B cell (primary cell): ENCODE results near the gene SCAMP3. TPM values are rescaled to one million over a fixed set of nuclear protein-coding genes. Genes with fewer than 3 reads are reported as not detected.

Experiments used
- ATAC-seq: fragments of 200-7000 bp; cut with Tn5 transposase; one replicate; pipeline ENCODE4 v1.10.0; 2021; ENCODE audit warnings: low read depth, mild to moderate bottlenecking, moderate number of reproducible peaks, moderate library complexity
- CTCF ChIA-PET: fragments of 350-600 bp; sonication (Branson Sonifier 250); formaldehyde crosslinking; loops from one replicate; lab custom pipeline; 2021; ENCODE audit warnings: antibody characterized with exemption, inconsistent platforms; lab: Charles Lee
- POLR2A ChIA-PET: fragments of 350-600 bp; sonication (Branson Sonifier 250); formaldehyde crosslinking; loops from one replicate; lab custom pipeline; 2021; ENCODE audit warnings: antibody characterized with exemption; lab: Charles Lee
- DNase-seq: peaks from one replicate; pipeline ENCODE4 v3.0.0; 2013
- H2AFZ ChIP-seq: 2 replicates; pipeline ENCODE4 v1.6.1; 2012; ENCODE audit warnings: mild to moderate bottlenecking, low read depth, low read length; ENCODE audit not compliant: insufficient read depth, poor library complexity, severe bottlenecking
- H3K27ac ChIP-seq, 2 donors: 1 replicate in 1 of 2; 2 replicates in 1 of 2; pipeline ENCODE4 v1.5.1; 2012 to 2013; ENCODE audit warnings: low read length in 2 of 2, mild to moderate bottlenecking in 2 of 2, moderate library complexity in 1 of 2
- H3K27me3 ChIP-seq, 4 experiments: fragments of 200-600 bp in 1 of 4; sonication (generic) in 1 of 4; replicated peaks in 1 of 4; 1 replicate in 2 of 4; 2 replicates in 2 of 4; pipeline versions ENCODE4 v1.6.1 to v1.7.0; 2013 to 2016; ENCODE audit warnings: low read length in 3 of 4, mild to moderate bottlenecking in 2 of 4, mixed read lengths in 1 of 4, moderate library complexity in 1 of 4; ENCODE audit not compliant: insufficient read depth in 4 of 4, control insufficient read depth in 3 of 4; ENCODE audit errors: control extremely low read depth in 1 of 4
- H3K36me3 ChIP-seq, 2 experiments: replicated peaks in 1 of 2; 1 replicate in 1 of 2; 2 replicates in 1 of 2; pipeline versions ENCODE4 v1.6.1 to v1.7.1; 2013; ENCODE audit warnings: low read length in 1 of 2; ENCODE audit not compliant: insufficient read depth in 2 of 2, control insufficient read depth in 1 of 2; ENCODE audit errors: control extremely low read depth in 1 of 2, extremely low read depth in 1 of 2
- H3K4me1 ChIP-seq, 2 donors: fragments of 200-600 bp in 1 of 2; sonication (generic) in 1 of 2; 1 replicate in 1 of 2; 2 replicates in 1 of 2; pipeline versions ENCODE4 v1.5.1 to v1.6.1; 2013 to 2017; ENCODE audit warnings: low read length in 2 of 2; ENCODE audit not compliant: control insufficient read depth in 2 of 2, insufficient read depth in 2 of 2
- H3K4me2 ChIP-seq: replicated peaks from 2 replicates; pipeline ENCODE3; 2012; ENCODE audit warnings: mild to moderate bottlenecking, low read depth, low read length; ENCODE audit not compliant: poor library complexity, severe bottlenecking
- H3K4me3 ChIP-seq, 5 experiments: fragments of 200-600 bp in 1 of 5; sonication (generic) in 1 of 5; 1 replicate in 3 of 5; 2 replicates in 2 of 5; pipeline versions ENCODE4 v1.5.1 to v1.7.0; 2011 to 2016; ENCODE audit warnings: low read length in 4 of 5, mild to moderate bottlenecking in 4 of 5, low read depth in 2 of 5, control low read depth in 1 of 5, moderate library complexity in 1 of 5; ENCODE audit not compliant: insufficient read depth in 1 of 5; ENCODE audit errors: control extremely low read depth in 1 of 5, extremely low read depth in 1 of 5
- H3K79me2 ChIP-seq: fragments of 200-600 bp; sonication (generic); one replicate; pipeline ENCODE4 v1.6.0; 2016; ENCODE audit warnings: low read length; ENCODE audit not compliant: control insufficient read depth, insufficient read depth
- H3K9ac ChIP-seq: fragments of 200-600 bp; sonication (generic); 2 replicates; pipeline ENCODE4 v1.6.1; 2017; ENCODE audit warnings: mild to moderate bottlenecking, low read length, moderate library complexity
- H3K9me3 ChIP-seq, 3 donors: one replicate each; pipeline versions ENCODE4 v1.6.1 to v1.7.1; 2013; ENCODE audit warnings: low read length in 2 of 3; ENCODE audit not compliant: control insufficient read depth in 2 of 3, insufficient read depth in 1 of 3; ENCODE audit errors: control extremely low read depth in 1 of 3
- H4K20me1 ChIP-seq: 2 replicates; pipeline ENCODE4 v1.6.0; 2012; ENCODE audit warnings: mild to moderate bottlenecking, low read length; ENCODE audit not compliant: insufficient read depth, control insufficient read depth, poor library complexity, severe bottlenecking
- H3K27ac Mint-ChIP-seq: one replicate; pipeline ENCODE4 v1.8.0; 2021; ENCODE audit warnings: mixed read lengths
- H3K27me3 Mint-ChIP-seq: one replicate; pipeline ENCODE4 v1.8.0; 2021; ENCODE audit warnings: mixed read lengths
- H3K4me1 Mint-ChIP-seq: one replicate; pipeline ENCODE4 v1.8.0; 2021; ENCODE audit warnings: mixed read lengths
- H3K4me3 Mint-ChIP-seq: one replicate; pipeline ENCODE4 v1.8.0; 2021; ENCODE audit warnings: mixed read lengths
- H3K9me3 Mint-ChIP-seq: one replicate; pipeline ENCODE4 v1.8.0; 2022; ENCODE audit warnings: mixed read lengths; ENCODE audit not compliant: insufficient read depth
- EZH2 ChIP-seq: IDR thresholded peaks from 2 replicates; pipeline ENCODE4 v1.6.1; 2012; ENCODE audit warnings: borderline replicate concordance, low read depth, mild to moderate bottlenecking, moderate library complexity, low read length; ENCODE audit not compliant: insufficient read depth, poor library complexity, severe bottlenecking
- WGBS: methylation state at CpG from one replicate; pipeline ENCODE4 v1.1.5; 2013; ENCODE audit warnings: missing lambda C conversion rate; ENCODE audit not compliant: insufficient coverage; 5-methylcytosine and 5-hydroxymethylcytosine counted together
- intact Hi-C: fragments of 100-400 bp; cut with micrococcal nuclease; formaldehyde crosslinking; loops from one replicate; pipeline ENCODE4 v1.10.0; 2022
- polyA plus RNA-seq: library from polyadenylated mRNA; depleted of rRNA; stranded (reverse); fragments of >200 nt; gene quantifications from 2 replicates; pipeline ENCODE4 v1.2.3, GENCODE V29; 2012
- total RNA-seq, 2 donors: library from RNA; stranded (reverse); fragments of 120-200 nt in 1 of 2; gene quantifications; 1 replicate in 1 of 2; 2 replicates in 1 of 2; pipeline versions ENCODE4 v1.2.3 to v1.2.4, GENCODE V29; 2013 to 2022
- TF ChIP-seq, protein P1 (sequence below): fragments of 200-600 bp; IDR thresholded peaks from one replicate; pipeline ENCODE4 v1.8.0; 2022; ENCODE audit warnings: antibody characterized with exemption, mild to moderate bottlenecking

The SCAMP3 gene
- total and polyA plus RNA-seq, 2 donors (not counting 1 experiment from before 2014, with no cell fraction given), result 79.8 to 107 TPM

DNA sequence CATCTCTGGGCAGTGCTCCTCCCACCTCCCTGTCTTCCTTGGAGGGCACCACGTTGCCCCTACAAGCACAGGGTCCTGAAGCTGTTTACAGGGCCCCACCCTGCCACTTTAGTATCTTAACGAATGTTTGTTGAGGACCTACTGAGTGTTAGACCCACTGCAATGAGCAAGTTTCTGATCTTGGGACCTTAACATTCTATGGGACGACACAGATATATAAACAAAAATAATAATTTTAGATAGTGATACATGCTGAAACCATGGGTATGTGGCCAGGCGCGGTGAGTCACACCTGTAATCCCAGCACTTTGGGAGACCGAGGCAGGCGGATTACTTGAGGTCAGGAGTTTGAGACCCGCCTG, 17.0 kb downstream of the SCAMP3 start:
- Histone ChIP-seq H2AFZ (peak overlapping the region; percentile 78), H3K9me3 (peaks cover 0 to 4% (median 2%) of the 10 kb centered on the region in 3 donors), H4K20me1 (no peaks in the 10 kb centered on the region), H3K9ac (peak overlapping the region; percentile 62), H3K36me3 (no peaks in the 10 kb centered on the region), H3K27me3 (no peaks in the 10 kb centered on the region), H3K27ac (peak overlapping the region; percentile 62 to 71), H3K79me2 (peaks cover 9% of the 10 kb centered on the region), H3K4me2 (peak overlapping the region; percentile 87), H3K4me3 (peak overlapping the region; percentile 48 to 79 (median 67)), H3K4me1 (peaks cover 29 to 37% of the 10 kb centered on the region in 2 donors)
- 0% methylated on average over 2 of the region's 8 CpGs for WGBS
- Mint-ChIP-seq H3K27ac (peak overlapping the region; percentile 96), H3K4me3 (peak overlapping the region; percentile 82), H3K27me3 (peaks cover 4% of the 10 kb centered on the region), H3K4me1 (peaks cover 34% of the 10 kb centered on the region), H3K9me3 (no peaks in the 10 kb centered on the region)
- CTCF ChIA-PET, result interaction anchor here (1.1 to 1.8 kb wide), 6 partner anchors 16 to 72 kb away, joined by 3 to 9 read pairs (median 6); partner anchors contain the start of genes KRTCAP2 and SCAMP3
- TF ChIP-seq EZH2, result no peak
- TF ChIP-seq, protein P1, sequence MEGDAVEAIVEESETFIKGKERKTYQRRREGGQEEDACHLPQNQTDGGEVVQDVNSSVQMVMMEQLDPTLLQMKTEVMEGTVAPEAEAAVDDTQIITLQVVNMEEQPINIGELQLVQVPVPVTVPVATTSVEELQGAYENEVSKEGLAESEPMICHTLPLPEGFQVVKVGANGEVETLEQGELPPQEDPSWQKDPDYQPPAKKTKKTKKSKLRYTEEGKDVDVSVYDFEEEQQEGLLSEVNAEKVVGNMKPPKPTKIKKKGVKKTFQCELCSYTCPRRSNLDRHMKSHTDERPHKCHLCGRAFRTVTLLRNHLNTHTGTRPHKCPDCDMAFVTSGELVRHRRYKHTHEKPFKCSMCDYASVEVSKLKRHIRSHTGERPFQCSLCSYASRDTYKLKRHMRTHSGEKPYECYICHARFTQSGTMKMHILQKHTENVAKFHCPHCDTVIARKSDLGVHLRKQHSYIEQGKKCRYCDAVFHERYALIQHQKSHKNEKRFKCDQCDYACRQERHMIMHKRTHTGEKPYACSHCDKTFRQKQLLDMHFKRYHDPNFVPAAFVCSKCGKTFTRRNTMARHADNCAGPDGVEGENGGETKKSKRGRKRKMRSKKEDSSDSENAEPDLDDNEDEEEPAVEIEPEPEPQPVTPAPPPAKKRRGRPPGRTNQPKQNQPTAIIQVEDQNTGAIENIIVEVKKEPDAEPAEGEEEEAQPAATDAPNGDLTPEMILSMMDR, result no peak
- ATAC-seq (peak; percentile 1), DNase-seq (no peak)
- intact Hi-C loops, result no loop called here
- POLR2A ChIA-PET, result interaction anchor here (1.8 to 2.2 kb wide), 2 partner anchors 9 to 51 kb away, joined by 8 to 12 read pairs; partner anchors contain the start of gene ENTREP3
